Midbrain (tissue), 1 donor: Measurements from ENCODE around the gene SPN.
"Not testable (repeated sequence)": the region's sequence is repeated elsewhere in the genome, so short reads cannot be mapped to it uniquely, and the experiment has no call there.

ENCODE experiments used
- DNase-seq: peaks from one replicate; lab custom pipeline; 2025; lab: John Stamatoyannopoulos, UW

Gene SPN

GRCh38 chr16:29702269-29702668, 39.2 kb downstream of the SPN start:
- DNase-seq = no peak

DNA sequence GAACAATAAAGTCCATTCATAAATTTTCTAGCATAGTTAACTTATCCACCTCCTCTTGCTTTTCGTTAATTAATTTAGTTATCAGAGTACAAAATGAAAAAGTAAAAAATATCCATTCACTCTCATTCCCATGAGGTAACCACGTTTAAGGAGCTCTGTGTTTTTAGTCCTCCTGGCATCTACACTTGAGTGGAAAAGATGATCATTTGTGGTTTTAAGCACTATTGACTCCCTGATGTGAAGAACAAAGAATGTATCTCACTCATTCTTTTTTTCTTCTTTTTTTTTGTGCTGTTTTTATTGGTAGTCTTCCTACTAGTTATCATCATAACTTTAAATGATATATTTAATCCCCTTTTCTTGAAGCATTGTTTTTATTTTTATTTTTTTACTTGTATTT, 42.0 kb downstream of the SPN start:
- DNase-seq = no peak

DNA sequence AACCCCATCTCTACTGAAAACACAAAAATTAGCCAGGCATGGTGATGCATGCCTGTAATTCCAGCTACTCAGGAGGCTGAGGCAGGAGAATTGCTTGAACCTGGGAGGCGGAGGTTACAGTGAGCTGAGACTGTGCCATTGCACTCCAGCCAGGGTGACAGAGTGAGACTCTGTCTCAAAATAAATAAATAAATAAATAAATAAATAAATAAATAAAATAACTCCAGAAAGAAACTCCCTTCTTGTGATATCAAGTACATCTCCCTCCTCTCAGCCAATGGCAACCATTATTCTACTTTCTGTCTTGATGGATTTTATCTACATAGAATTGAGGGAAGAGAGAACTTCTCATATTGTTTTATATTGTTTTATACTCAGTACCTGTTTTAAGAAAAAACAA, 44.1 kb downstream of the SPN start:
- DNase-seq = not testable (repeated sequence)

- no peak for DNase-seq
These were observed 46.0 kb downstream of the SPN start for GRCh38 chr16:29708917-29709600.

GRCh38 chr16:29709657-29710056, 46.6 kb downstream of the SPN start:
- not testable (repeated sequence) for DNase-seq

- peak; percentile 71 for DNase-seq
These were observed 47.5 kb downstream of the SPN start for GRCh38 chr16:29710227-29711219.

DNA sequence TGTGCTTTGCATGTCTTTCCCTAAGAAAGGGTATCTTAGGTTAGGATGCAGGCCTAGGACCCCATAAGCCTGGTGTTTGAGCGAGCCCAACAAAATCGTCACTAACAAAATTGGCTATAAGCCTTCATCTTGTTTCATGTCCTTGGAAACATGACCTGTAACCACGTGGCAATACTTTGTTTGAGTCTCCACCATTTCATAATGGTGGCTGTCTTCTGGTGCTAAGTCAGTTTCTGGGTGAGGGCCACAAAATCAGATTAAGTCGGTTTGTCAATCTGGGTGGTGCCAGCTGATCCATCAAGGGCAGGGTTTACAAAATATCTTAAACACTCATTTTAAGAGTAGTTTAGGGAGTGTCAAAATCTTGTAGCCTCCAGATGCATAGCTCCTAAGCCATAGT, 49.8 kb downstream of the SPN start:
- no peak for DNase-seq

DNA sequence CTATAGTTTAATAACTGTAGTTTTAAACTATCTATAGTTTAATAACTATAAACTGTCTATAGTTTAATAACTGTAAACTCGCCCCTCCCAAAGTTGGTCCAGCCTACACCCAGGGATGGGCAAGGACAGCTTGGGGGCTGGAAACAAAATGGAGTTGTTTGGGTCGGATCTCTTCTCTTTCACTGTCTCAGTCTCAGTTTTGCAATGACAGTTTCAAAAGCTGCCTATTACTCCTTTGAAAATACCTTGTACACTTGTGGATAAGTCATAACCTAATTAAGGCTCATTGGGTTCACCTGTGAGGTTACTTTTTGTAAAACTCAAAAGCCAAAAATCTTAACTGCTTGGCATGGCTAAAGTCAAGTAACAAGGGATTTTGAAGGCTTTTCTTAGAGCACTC, 51.3 kb downstream of the SPN start:
- no peak for DNase-seq

GRCh38 chr16:29714972-29715371, 51.9 kb downstream of the SPN start:
- no peak for DNase-seq

- no peak for DNase-seq
These were observed 54.1 kb downstream of the SPN start for GRCh38 chr16:29717113-29717512.

DNA sequence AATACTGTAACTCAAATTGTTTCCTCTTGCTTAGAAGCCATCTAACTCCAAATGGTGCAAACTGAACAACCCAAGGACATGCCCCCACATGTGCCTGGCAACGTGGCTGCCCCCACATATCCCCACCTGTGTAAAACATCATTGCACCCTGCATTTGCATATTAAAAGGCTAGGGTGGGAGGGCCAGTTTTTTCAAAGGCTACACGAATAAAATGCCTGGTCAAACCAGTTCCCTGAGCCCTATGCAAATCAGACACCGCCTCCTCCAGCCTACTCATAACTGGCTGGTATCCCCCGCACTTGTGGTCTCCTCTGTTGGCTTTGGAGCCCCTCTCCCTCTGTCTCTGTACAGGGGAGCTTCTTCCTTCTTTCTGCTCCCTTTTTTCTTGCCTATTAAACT, 56.0 kb downstream of the SPN start:
- DNase-seq = no peak
